ENCODE data around the gene TBR1.

TBR1 gene

GRCh38 chr2:161438598-161438997, 22.5 kb downstream of the TBR1 start:
- TF ChIP-seq POLR2A (IDR thresholded peaks at IDR 0.05; ENCODE audit: low read depth, low read length) (no peak), TAF1 (IDR thresholded peaks at IDR 0.05; ENCODE audit: borderline replicate concordance, low read depth, low read length) (no peak), POLR2AphosphoS5 (IDR thresholded peaks at IDR 0.05; ENCODE audit: low read depth, low read length) (no peak)
- DNase-seq (ENCODE audit: insufficient read length) (no peak), FAIRE-seq (no peak)

- DNase-seq (ENCODE audit: insufficient read length) (no peak), FAIRE-seq (no peak)
- TF ChIP-seq POLR2AphosphoS5 (IDR thresholded peaks at IDR 0.05; ENCODE audit: low read depth, low read length) = no peak
- TF ChIP-seq TAF1 (IDR thresholded peaks at IDR 0.05; ENCODE audit: borderline replicate concordance, low read depth, low read length) = no peak
- TF ChIP-seq POLR2A (IDR thresholded peaks at IDR 0.05; ENCODE audit: low read depth, low read length) = no peak
Observed at GRCh38 chr2:161445097-161445496, 29.0 kb downstream of the TBR1 start.

GRCh38 chr2:161448431-161448830, 32.3 kb downstream of the TBR1 start:
- FAIRE-seq = no peak
- TF ChIP-seq POLR2AphosphoS5 (IDR thresholded peaks at IDR 0.05; ENCODE audit: low read depth, low read length) = no peak
- no peak for TF ChIP-seq TAF1 (IDR thresholded peaks at IDR 0.05; ENCODE audit: borderline replicate concordance, low read depth, low read length)
- no peak for TF ChIP-seq POLR2A (IDR thresholded peaks at IDR 0.05; ENCODE audit: low read depth, low read length)
- DNase-seq (ENCODE audit: insufficient read length) = no peak

GRCh38 chr2:161471631-161472030, 55.5 kb downstream of the TBR1 start:
- TF ChIP-seq TAF1 (IDR thresholded peaks at IDR 0.05; ENCODE audit: borderline replicate concordance, low read depth, low read length) = no peak
- DNase-seq (ENCODE audit: insufficient read length) (no peak), FAIRE-seq (no peak)

- no peak for DNase-seq (ENCODE audit: insufficient read length)
- FAIRE-seq = no peak
- no peak for TF ChIP-seq TAF1 (IDR thresholded peaks at IDR 0.05; ENCODE audit: borderline replicate concordance, low read depth, low read length)
- TF ChIP-seq POLR2AphosphoS5 (IDR thresholded peaks at IDR 0.05; ENCODE audit: low read depth, low read length) = no peak
Observed at GRCh38 chr2:161474920-161475319, 58.8 kb downstream of the TBR1 start.

Data from GM12892 (cell line).